K562 (cell line): ENCODE data around the gene ZNRF1. TPM values are rescaled to one million over a fixed set of nuclear protein-coding genes. Genes with fewer than 3 reads are reported as not detected.

Experiments used
- ATAC-seq: fragments of 200-7000 bp; cut with Tn5 transposase; 3 replicates; pipeline ENCODE4 v1.9.1; 2020; ENCODE audit warnings: moderate library complexity
- BruUV-seq: library from RNA; stranded (reverse); fragments of 400-500 nt; replicated peaks from 2 replicates; lab custom pipeline; 2021; lab: Mats Ljungman, UMichigan
- CTCF ChIA-PET: fragments of 300-600 bp; formaldehyde crosslinking; extraction: SDS; loops from one replicate; lab custom pipeline; 2021; ENCODE audit warnings: low intra/inter-chr PET ratio; lab: Yijun Ruan, JAX
- POLR2A ChIA-PET: fragments of 300-600, 350-650 bp; sonication (Branson Sonifier 250); formaldehyde crosslinking; extraction: SDS; loops from one replicate; lab custom pipeline; 2021; ENCODE audit warnings: antibody characterized with exemption, inconsistent platforms; lab: Yijun Ruan, JAX
- DNase-seq, 4 experiments: peaks; one replicate each; pipeline versions ENCODE4 v3.0.0 to v3.0.0-alpha.2; 2011 to 2018; ENCODE audit warnings: low spot score in 3 of 4, mixed read lengths in 3 of 4; ENCODE audit errors: extremely low read depth in 1 of 4
- FAIRE-seq: peaks from 2 replicates; lab custom pipeline; 2011; peaks lifted over from hg19 to GRCh38; lab: Jason Lieb, UNC
- H2AFZ ChIP-seq: 2 replicates; pipeline ENCODE4 v1.6.0; 2011; ENCODE audit warnings: low read depth, low read length, control low read depth, inconsistent platforms
- H3K27ac ChIP-seq: fragments of 200-600 bp; 3 replicates; pipeline ENCODE4 v1.8.0; 2011; ENCODE audit warnings: low read depth, mild to moderate bottlenecking, control low read depth, inconsistent platforms, low read length, moderate library complexity, mixed read lengths; ENCODE audit errors: extremely low read depth
- H3K27me3 ChIP-seq, 2 experiments: fragments of 300-600 bp in 1 of 2; 2 replicates in 1 of 2; 3 replicates in 1 of 2; pipeline versions ENCODE4 v1.6.0 to v1.8.0; 2011; ENCODE audit warnings: inconsistent platforms in 2 of 2, low read length in 2 of 2, mild to moderate bottlenecking in 1 of 2, mixed read lengths in 1 of 2, moderate library complexity in 1 of 2; ENCODE audit not compliant: control insufficient read depth in 2 of 2, insufficient read depth in 2 of 2
- H3K36me3 ChIP-seq: fragments of 300-600 bp; 3 replicates; pipeline ENCODE4 v1.8.0; 2011; ENCODE audit warnings: mild to moderate bottlenecking, low read length, inconsistent platforms; ENCODE audit not compliant: control insufficient read depth, insufficient read depth
- H3K4me1 ChIP-seq, 2 experiments: fragments of 200-600 bp in 1 of 2; replicated peaks in 1 of 2; 2 replicates in 1 of 2; 3 replicates in 1 of 2; pipeline versions ENCODE4 v1.5.1 to v1.8.0; 2011; ENCODE audit warnings: inconsistent platforms in 2 of 2, low read length in 2 of 2, mild to moderate bottlenecking in 1 of 2, mixed read lengths in 1 of 2, moderate library complexity in 1 of 2; ENCODE audit not compliant: control insufficient read depth in 2 of 2, insufficient read depth in 2 of 2
- H3K4me2 ChIP-seq: 2 replicates; pipeline ENCODE4 v1.6.1; 2011; ENCODE audit warnings: low read length, control low read depth, inconsistent platforms, mixed read lengths; ENCODE audit not compliant: insufficient read depth
- H3K4me3 ChIP-seq: fragments of 200-600 bp; sonication (generic), shearing (Covaris generic); 2 replicates; pipeline ENCODE4 v1.5.1; 2016; ENCODE audit warnings: control low read depth, inconsistent platforms
- H3K79me2 ChIP-seq: fragments of 200-600 bp; 3 replicates; pipeline ENCODE4 v1.8.0; 2011; ENCODE audit warnings: low read length, inconsistent platforms; ENCODE audit not compliant: control insufficient read depth, insufficient read depth
- H3K9ac ChIP-seq, 2 experiments: 2 replicates each; pipeline versions ENCODE4 v1.6.0 to v1.6.1; 2011; ENCODE audit warnings: low read depth in 2 of 2, low read length in 2 of 2, control low read depth in 1 of 2, inconsistent platforms in 1 of 2, mild to moderate bottlenecking in 1 of 2, mixed read lengths in 1 of 2; ENCODE audit not compliant: insufficient read depth in 1 of 2
- H3K9me1 ChIP-seq: one replicate; pipeline ENCODE4 v1.6.0; 2011; ENCODE audit warnings: inconsistent platforms, mild to moderate bottlenecking, low read length, moderate library complexity; ENCODE audit not compliant: control insufficient read depth, insufficient read depth
- H3K9me3 ChIP-seq: replicated peaks from 2 replicates; pipeline ENCODE4 v1.5.1; 2011; ENCODE audit warnings: low read depth, low read length, inconsistent platforms; ENCODE audit not compliant: control insufficient read depth, insufficient read depth
- H4K20me1 ChIP-seq: replicated peaks from 2 replicates; pipeline ENCODE4 v1.6.1; 2011; ENCODE audit warnings: low read length, inconsistent platforms, mixed read lengths; ENCODE audit not compliant: control insufficient read depth, insufficient read depth
- ATF4 ChIP-seq: fragments of 450-650 bp; formaldehyde crosslinking; IDR thresholded peaks from 2 replicates; pipeline ENCODE4 v1.4.0; 2022; ENCODE audit warnings: mild to moderate bottlenecking, moderate library complexity
- BCOR ChIP-seq: fragments of 450-650 bp; IDR thresholded peaks from 2 replicates; pipeline ENCODE4 v1.6.1; 2016
- EWSR1 ChIP-seq: fragments of 450-650 bp; IDR thresholded peaks from 2 replicates; pipeline ENCODE4 v1.6.1; 2018; ENCODE audit warnings: borderline replicate concordance, mild to moderate bottlenecking, low read depth, moderate library complexity; ENCODE audit not compliant: partially characterized antibody
- MLX ChIP-seq, 2 experiments: fragments of 450-650 bp in 1 of 2; sonication (generic) in 1 of 2; formaldehyde crosslinking; conservative IDR thresholded peaks; 2 replicates each; pipeline versions ENCODE4 v1.4.0 to v1.8.1; 2020 to 2022; ENCODE audit warnings: mild to moderate bottlenecking in 1 of 2, missing genetic modification reagents in 1 of 2
- RAD51 ChIP-seq: fragments of 450-650 bp; IDR thresholded peaks from 2 replicates; pipeline ENCODE4 v1.7.1; 2016; ENCODE audit warnings: low read depth, mild to moderate bottlenecking, borderline replicate concordance
- RBM25 ChIP-seq: fragments of 200-400 bp; formaldehyde crosslinking; IDR thresholded peaks from 2 replicates; pipeline ENCODE4 v1.6.1; 2018; ENCODE audit warnings: low read length, low read depth, moderate library complexity; ENCODE audit not compliant: severe bottlenecking
- SAP30 ChIP-seq: fragments of 200-600 bp; sonication (generic); IDR thresholded peaks from 2 replicates; pipeline ENCODE4 v1.6.1; 2012; ENCODE audit warnings: borderline replicate concordance, low read depth, mild to moderate bottlenecking, moderate library complexity, low read length, control low read depth, inconsistent platforms; ENCODE audit not compliant: insufficient read depth, poor library complexity, severe bottlenecking
- SOX6 ChIP-seq: fragments of 450-650 bp; IDR thresholded peaks from 2 replicates; pipeline ENCODE4 v1.6.1; 2014; ENCODE audit warnings: mild to moderate bottlenecking
- ZNF134 ChIP-seq: fragments of 250-450 bp; sonication (Bioruptor Pico); conservative IDR thresholded peaks from 2 replicates; pipeline ENCODE4 v1.4.0; 2020
- ZNF311 ChIP-seq: fragments of 250-450 bp; sonication (Bioruptor Pico); IDR thresholded peaks from 2 replicates; pipeline ENCODE4 v1.4.0; 2020; ENCODE audit warnings: mild to moderate bottlenecking, moderate library complexity
- WGBS: fragments of 100-300 bp; shearing (Covaris generic); methylation state at CpG from one replicate; pipeline ENCODE4 v1.1.6; 2016; ENCODE audit warnings: low coverage, mixed read lengths; ENCODE audit not compliant: insufficient coverage; ENCODE audit errors: missing lambda C conversion rate; 5-methylcytosine and 5-hydroxymethylcytosine counted together
- in situ Hi-C: fragments of 300-500 bp; cut with MboI; formaldehyde crosslinking; loops from 4 replicates; pipeline ENCODE4 v1.15.0; 2018; ENCODE audit warnings: inconsistent platforms, mixed read lengths
- intact Hi-C: fragments of 100-400 bp; cut with micrococcal nuclease; formaldehyde crosslinking; loops from 2 replicates; pipeline ENCODE4 v1.14.2; 2022
- polyA plus RNA-seq, 8 experiments: library from polyadenylated mRNA; depleted of rRNA in 4 of 8; stranded (reverse) in 5 of 8; unstranded in 3 of 8; fragments of >200 nt; fragmentation: Nextera tagmentation in 2 of 8; fragmentation: Illumina TruSeq in 1 of 8; extraction: Ambion mirVana in 2 of 8; extraction: Trizol in 1 of 8; gene quantifications; 2 replicates each; pipeline versions ENCODE4 v1.2.1 to v1.2.3, GENCODE V29; 2011 to 2014; ENCODE audit warnings: inconsistent platforms in 1 of 8, missing spikeins in 1 of 8
- total RNA-seq, 7 experiments: library from RNA; depleted of rRNA in 6 of 7; stranded (reverse); fragments of >200 nt in 6 of 7; fragmentation: Illumina TruSeq in 2 of 7; extraction: Trizol in 2 of 7; gene quantifications; 2 replicates each; pipeline versions ENCODE4 v1.2.1 to v1.2.3, GENCODE V29; 2011 to 2021; ENCODE audit warnings: low replicate concordance in 1 of 7
- TF ChIP-seq, protein P1 (sequence below): IDR thresholded peaks from 2 replicates; pipeline ENCODE4 v1.6.1; 2012; ENCODE audit warnings: low read depth, low read length, improper control_type of control experiment, borderline replicate concordance
- TF ChIP-seq, protein P2 (sequence below), 2 experiments: fragments of 450-650 bp; IDR thresholded peaks; 2 replicates each; pipeline ENCODE4 v1.6.1; 2018; ENCODE audit warnings: mild to moderate bottlenecking in 2 of 2, low read depth in 1 of 2; ENCODE audit not compliant: partially characterized antibody in 2 of 2

ZNRF1 gene
- total and polyA plus RNA-seq, 9 of the 15 experiments (the other 6 are each of a cell fraction or from before 2014, with no cell fraction given): 9.5 to 37.7 (median 20.0) TPM

- Histone ChIP-seq H3K9ac (peak overlapping the region; percentile 45 to 88), H4K20me1 (no peaks in the 10 kb centered on the region), H2AFZ (peak overlapping the region; percentile 7; the same call in 1 of the 2 replicates), H3K9me3 (no peaks in the 10 kb centered on the region), H3K4me2 (peak overlapping the region; percentile 70), H3K9me1 (no peaks in the 10 kb centered on the region), H3K79me2 (peaks cover 95% of the 10 kb centered on the region), H3K4me1 (peaks cover 44 to 74% of the 10 kb centered on the region in 2 experiments), H3K27me3 (no peaks in the 10 kb centered on the region), H3K4me3 (no peak overlapping the region), H3K27ac (peak overlapping the region; percentile 81), H3K36me3 (no peaks in the 10 kb centered on the region)
- ATAC-seq: peak; percentile 14
- WGBS: 38% methylated on average over 20 of the region's 20 CpGs
- peak; percentile 15 for FAIRE-seq
- ChIA-PET POLR2A (interaction anchor here (1.1 to 1.4 kb wide), 3 partner anchors 8 to 87 kb away, joined by 3 to 4 read pairs (median 4); no protein-coding TSS in a partner anchor), CTCF (no interaction called here)
- intact Hi-C loops (no loop called here), in situ Hi-C loops (no loop called here)
- peak in 1 of 4 experiments; percentile 40 for DNase-seq
- no TSS peak for BruUV-seq
- TF ChIP-seq RBM25 (no peak), SOX6 (no peak), ZNF311 (CRISPR knock-in tag) (0 out of 2 replicates have a peak, but pooled peaks have one; percentile 10), SAP30 (no peak), ATF4 (CRISPR knock-in tag) (0 out of 2 replicates have a peak, but pooled peaks have one; percentile 16), ZNF134 (CRISPR knock-in tag) (no peak), EWSR1 (no peak), BCOR (no peak), RAD51 (no peak), MLX (CRISPR knock-in tag; conservative IDR thresholded peaks at IDR 0.05) (no peak)
- TF ChIP-seq, protein P1, sequence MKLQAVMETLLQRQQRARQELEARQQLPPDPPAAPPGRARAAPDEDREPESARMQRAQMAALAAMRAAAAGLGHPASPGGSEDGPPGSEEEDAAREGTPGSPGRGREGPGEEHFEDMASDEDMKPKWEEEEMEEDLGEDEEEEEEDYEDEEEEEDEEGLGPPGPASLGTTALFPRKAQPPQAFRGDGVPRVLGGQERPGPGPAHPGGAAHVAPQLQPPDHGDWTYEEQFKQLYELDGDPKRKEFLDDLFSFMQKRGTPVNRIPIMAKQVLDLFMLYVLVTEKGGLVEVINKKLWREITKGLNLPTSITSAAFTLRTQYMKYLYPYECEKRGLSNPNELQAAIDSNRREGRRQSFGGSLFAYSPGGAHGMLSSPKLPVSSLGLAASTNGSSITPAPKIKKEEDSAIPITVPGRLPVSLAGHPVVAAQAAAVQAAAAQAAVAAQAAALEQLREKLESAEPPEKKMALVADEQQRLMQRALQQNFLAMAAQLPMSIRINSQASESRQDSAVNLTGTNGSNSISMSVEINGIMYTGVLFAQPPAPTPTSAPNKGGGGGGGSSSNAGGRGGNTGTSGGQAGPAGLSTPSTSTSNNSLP: no peak
- TF ChIP-seq, protein P2, sequence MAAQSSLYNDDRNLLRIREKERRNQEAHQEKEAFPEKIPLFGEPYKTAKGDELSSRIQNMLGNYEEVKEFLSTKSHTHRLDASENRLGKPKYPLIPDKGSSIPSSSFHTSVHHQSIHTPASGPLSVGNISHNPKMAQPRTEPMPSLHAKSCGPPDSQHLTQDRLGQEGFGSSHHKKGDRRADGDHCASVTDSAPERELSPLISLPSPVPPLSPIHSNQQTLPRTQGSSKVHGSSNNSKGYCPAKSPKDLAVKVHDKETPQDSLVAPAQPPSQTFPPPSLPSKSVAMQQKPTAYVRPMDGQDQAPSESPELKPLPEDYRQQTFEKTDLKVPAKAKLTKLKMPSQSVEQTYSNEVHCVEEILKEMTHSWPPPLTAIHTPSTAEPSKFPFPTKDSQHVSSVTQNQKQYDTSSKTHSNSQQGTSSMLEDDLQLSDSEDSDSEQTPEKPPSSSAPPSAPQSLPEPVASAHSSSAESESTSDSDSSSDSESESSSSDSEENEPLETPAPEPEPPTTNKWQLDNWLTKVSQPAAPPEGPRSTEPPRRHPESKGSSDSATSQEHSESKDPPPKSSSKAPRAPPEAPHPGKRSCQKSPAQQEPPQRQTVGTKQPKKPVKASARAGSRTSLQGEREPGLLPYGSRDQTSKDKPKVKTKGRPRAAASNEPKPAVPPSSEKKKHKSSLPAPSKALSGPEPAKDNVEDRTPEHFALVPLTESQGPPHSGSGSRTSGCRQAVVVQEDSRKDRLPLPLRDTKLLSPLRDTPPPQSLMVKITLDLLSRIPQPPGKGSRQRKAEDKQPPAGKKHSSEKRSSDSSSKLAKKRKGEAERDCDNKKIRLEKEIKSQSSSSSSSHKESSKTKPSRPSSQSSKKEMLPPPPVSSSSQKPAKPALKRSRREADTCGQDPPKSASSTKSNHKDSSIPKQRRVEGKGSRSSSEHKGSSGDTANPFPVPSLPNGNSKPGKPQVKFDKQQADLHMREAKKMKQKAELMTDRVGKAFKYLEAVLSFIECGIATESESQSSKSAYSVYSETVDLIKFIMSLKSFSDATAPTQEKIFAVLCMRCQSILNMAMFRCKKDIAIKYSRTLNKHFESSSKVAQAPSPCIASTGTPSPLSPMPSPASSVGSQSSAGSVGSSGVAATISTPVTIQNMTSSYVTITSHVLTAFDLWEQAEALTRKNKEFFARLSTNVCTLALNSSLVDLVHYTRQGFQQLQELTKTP (IDR thresholded peaks at IDR 0.05; ENCODE audit: low read depth in 1 of 2, partially characterized antibody in 2 of 2): no peak
These were observed 74.9 kb downstream of the ZNRF1 start for GRCh38 chr16:75073545-75074303.
